ENCODE results near the gene FKBP3.

Gene FKBP3

DNA sequence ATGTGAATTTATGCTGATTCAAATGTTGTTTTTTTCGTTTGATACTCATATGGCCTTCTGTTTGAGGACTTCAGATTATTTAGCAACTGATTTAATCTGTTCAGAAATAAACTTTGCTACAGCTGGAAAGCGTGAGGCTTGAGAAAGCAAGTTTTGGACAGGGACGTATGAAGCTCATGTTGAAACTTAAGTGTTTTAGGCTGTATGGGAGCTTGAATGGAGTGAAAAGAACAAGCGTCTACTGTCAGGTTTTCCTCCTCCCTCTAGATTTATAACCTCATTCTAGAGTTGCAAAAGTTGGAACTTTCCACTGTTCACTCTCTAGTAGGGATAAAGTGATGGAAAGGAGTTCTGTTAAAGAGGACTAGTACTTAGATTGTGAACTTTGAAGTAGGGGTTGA, 49.3 kb downstream of the FKBP3 start:
- peaks cover 59% of the 10 kb centered on the region for H3K79me2 ChIP-seq (ENCODE audit: insufficient read depth, low read length)
- peak overlapping the region; percentile 91 for H3K4me2 ChIP-seq (ENCODE audit: low read depth, low read length, poor library complexity, severe bottlenecking)
- H3F3A ChIP-seq (ENCODE audit: insufficient read depth): no peaks in the 10 kb centered on the region
- H3K9me3 ChIP-seq (ENCODE audit: insufficient read depth, low read length): no peaks in the 10 kb centered on the region
- no peak overlapping the region for H2AFZ ChIP-seq (ENCODE audit: low read depth, low read length, severe bottlenecking)
- H4K20me1 ChIP-seq (ENCODE audit: low read depth, low read length): peaks cover 6% of the 10 kb centered on the region; the same call in 1 of the 2 replicates
- peak overlapping the region; percentile 86 for H3K9ac ChIP-seq (ENCODE audit: low read length)
- H3K36me3 ChIP-seq (ENCODE audit: low read length): no peaks in the 10 kb centered on the region
- peak overlapping the region; percentile 73 for H3K27ac ChIP-seq (ENCODE audit: low read depth, low read length)
- no peak for TF ChIP-seq EZH2phosphoT487 (conservative IDR thresholded peaks at IDR 0.05; ENCODE audit: low read length)
- TF ChIP-seq, protein P1, sequence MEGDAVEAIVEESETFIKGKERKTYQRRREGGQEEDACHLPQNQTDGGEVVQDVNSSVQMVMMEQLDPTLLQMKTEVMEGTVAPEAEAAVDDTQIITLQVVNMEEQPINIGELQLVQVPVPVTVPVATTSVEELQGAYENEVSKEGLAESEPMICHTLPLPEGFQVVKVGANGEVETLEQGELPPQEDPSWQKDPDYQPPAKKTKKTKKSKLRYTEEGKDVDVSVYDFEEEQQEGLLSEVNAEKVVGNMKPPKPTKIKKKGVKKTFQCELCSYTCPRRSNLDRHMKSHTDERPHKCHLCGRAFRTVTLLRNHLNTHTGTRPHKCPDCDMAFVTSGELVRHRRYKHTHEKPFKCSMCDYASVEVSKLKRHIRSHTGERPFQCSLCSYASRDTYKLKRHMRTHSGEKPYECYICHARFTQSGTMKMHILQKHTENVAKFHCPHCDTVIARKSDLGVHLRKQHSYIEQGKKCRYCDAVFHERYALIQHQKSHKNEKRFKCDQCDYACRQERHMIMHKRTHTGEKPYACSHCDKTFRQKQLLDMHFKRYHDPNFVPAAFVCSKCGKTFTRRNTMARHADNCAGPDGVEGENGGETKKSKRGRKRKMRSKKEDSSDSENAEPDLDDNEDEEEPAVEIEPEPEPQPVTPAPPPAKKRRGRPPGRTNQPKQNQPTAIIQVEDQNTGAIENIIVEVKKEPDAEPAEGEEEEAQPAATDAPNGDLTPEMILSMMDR (IDR thresholded peaks at IDR 0.05; ENCODE audit: insufficient read depth, low read length, poor library complexity, severe bottlenecking): no peak
- H3K9me2 ChIP-seq (replicated peaks; ENCODE audit: insufficient read depth, low read length): no peaks in the 10 kb centered on the region
- H3K4me3 ChIP-seq (ENCODE audit: insufficient read depth, low read length, poor library complexity, severe bottlenecking): peak overlapping the region; percentile 97
- H3K27me3 ChIP-seq (ENCODE audit: low read length): no peaks in the 10 kb centered on the region

DNA sequence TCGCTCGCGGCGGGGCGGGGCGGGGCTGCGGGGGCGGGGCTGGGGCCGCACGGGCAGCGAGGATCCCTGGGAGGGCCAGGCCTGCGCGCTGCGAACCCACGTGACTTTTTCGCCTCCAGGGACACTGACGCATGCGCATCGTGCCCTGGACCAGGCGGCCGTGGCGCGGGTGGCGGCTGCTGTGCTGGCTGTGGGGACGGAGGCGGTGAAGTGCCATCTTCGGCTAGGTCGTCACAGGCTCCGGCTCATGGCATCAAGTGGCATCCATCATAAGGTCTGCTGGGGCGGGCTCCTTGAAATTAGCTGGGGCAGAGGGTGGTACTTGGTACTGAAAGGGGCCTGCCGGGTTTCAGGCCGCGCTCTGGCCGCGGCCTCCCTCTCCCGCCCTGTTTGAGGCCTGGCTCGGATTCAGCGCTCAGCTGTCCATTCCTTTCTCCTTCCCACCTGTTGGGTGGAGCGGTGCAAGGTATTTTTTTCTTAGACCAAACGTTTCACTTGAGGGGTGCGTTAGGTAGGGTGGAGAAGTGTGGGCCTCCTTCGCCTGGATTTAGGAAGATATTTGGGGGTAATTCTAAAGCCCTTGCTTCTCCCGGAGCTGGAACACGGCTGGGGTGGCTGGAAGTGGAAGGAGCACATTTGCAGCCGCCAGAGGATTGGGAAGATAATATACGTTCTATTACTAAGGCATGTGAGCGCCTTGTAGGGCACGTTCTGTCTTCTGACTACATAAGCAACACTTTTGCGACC, 50.1 kb downstream of the FKBP3 start, which contains the start of gene PRPF39:
PRPF39 (plus strand) TSS at position 141 of the 747 bp plus-strand sequence. CDS start 11,124 bp downstream, outside the sequence.
- Histone ChIP-seq H3K9ac (ENCODE audit: low read length) (peak within 1 kb of the TSS; percentile 86), H3K4me3 (ENCODE audit: insufficient read depth, low read length, poor library complexity, severe bottlenecking) (peak within 1 kb of the TSS; percentile 97), H3K9me3 (ENCODE audit: insufficient read depth, low read length) (no peaks in the 10 kb centered on the region), H2AFZ (ENCODE audit: low read depth, low read length, severe bottlenecking) (peak within 1 kb of the TSS; percentile 91), H3F3A (ENCODE audit: insufficient read depth) (no peaks in the 10 kb centered on the region), H3K36me3 (ENCODE audit: low read length) (no peaks in the 10 kb centered on the region), H3K27me3 (ENCODE audit: low read length) (no peaks in the 10 kb centered on the region), H3K79me2 (ENCODE audit: insufficient read depth, low read length) (peaks cover 51% of the 10 kb centered on the region), H3K27ac (ENCODE audit: low read depth, low read length) (peak within 1 kb of the TSS; percentile 73), H4K20me1 (ENCODE audit: low read depth, low read length) (peaks cover 3% of the 10 kb centered on the region; the same call in 1 of the 2 replicates), H3K4me2 (ENCODE audit: low read depth, low read length, poor library complexity, severe bottlenecking) (peak within 1 kb of the TSS; percentile 91), H3K9me2 (replicated peaks; ENCODE audit: insufficient read depth, low read length) (no peaks in the 10 kb centered on the region)
- TF ChIP-seq, protein P1 (IDR thresholded peaks at IDR 0.05; ENCODE audit: insufficient read depth, low read length, poor library complexity, severe bottlenecking): no peak
- no peak for TF ChIP-seq EZH2phosphoT487 (conservative IDR thresholded peaks at IDR 0.05; ENCODE audit: low read length)

DNA sequence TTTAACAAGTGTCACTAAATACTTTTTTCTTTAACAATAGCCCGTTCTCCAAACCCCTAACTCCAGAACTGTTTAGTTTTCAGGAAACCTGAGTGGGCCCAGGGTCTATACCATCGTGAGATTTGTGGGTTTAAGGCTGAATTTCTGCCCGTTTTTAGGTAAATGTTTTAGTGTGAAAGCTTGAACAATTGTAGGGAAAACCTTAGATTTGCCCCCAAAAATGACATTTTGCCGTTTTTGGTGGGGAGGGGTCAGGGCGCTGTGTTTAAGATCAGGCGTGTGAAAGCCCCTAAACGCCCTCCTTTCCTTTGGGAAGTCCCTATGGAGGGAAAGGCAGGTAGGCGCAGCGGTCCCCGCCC, 50.7 kb downstream of the FKBP3 start:
- Histone ChIP-seq H3K4me3 (ENCODE audit: insufficient read depth, low read length, poor library complexity, severe bottlenecking) (peak overlapping the region; percentile 55), H3K27ac (ENCODE audit: low read depth, low read length) (no peak overlapping the region)
- TF ChIP-seq, protein P1 (IDR thresholded peaks at IDR 0.05; ENCODE audit: insufficient read depth, low read length, poor library complexity, severe bottlenecking): no peak
- TF ChIP-seq EZH2phosphoT487 (conservative IDR thresholded peaks at IDR 0.05; ENCODE audit: low read length): no peak

More for the DNA sequence above, 50.7 kb downstream of the FKBP3 start:
- no peaks in the 10 kb centered on the region; the same call in 1 of the 2 replicates for H4K20me1 ChIP-seq (ENCODE audit: low read depth, low read length)
- H3K9ac ChIP-seq (ENCODE audit: low read length): peak overlapping the region; percentile 86
- H3K79me2 ChIP-seq (ENCODE audit: insufficient read depth, low read length): peaks cover 46% of the 10 kb centered on the region
- H3K9me2 ChIP-seq (replicated peaks; ENCODE audit: insufficient read depth, low read length): no peaks in the 10 kb centered on the region
- H3K9me3 ChIP-seq (ENCODE audit: insufficient read depth, low read length): no peaks in the 10 kb centered on the region
- H2AFZ ChIP-seq (ENCODE audit: low read depth, low read length, severe bottlenecking): peak overlapping the region; percentile 91
- no peaks in the 10 kb centered on the region for H3K27me3 ChIP-seq (ENCODE audit: low read length)
- peak overlapping the region; percentile 68 for H3K4me2 ChIP-seq (ENCODE audit: low read depth, low read length, poor library complexity, severe bottlenecking)
- no peaks in the 10 kb centered on the region for H3F3A ChIP-seq (ENCODE audit: insufficient read depth)
- H3K36me3 ChIP-seq (ENCODE audit: low read length): no peaks in the 10 kb centered on the region

Measured in SU-DHL-6 (cell line).